HCT116 (cell line): Measurements from ENCODE around the gene ABCC9. TPM values are rescaled to one million over a fixed set of nuclear protein-coding genes. Genes with fewer than 3 reads are reported as not detected.

Source experiments
- ATAC-seq: fragments of 200-7000 bp; cut with Tn5 transposase; 2 replicates; pipeline ENCODE4 v1.9.1; 2020; ENCODE audit warnings: mild to moderate bottlenecking, moderate library complexity
- BruUV-seq: library from RNA; stranded (reverse); fragments of 400-500 nt; replicated peaks from 2 replicates; lab custom pipeline; 2021; lab: Mats Ljungman, UMichigan
- CTCF ChIA-PET: fragments of 300-600 bp; sonication (Branson Sonifier 250); formaldehyde crosslinking; loops from one replicate; lab custom pipeline; 2021; ENCODE audit warnings: antibody characterized with exemption; lab: Charles Lee
- POLR2A ChIA-PET: fragments of 300-600, 350-600 bp; sonication (Branson Sonifier 250); formaldehyde crosslinking; loops from one replicate; lab custom pipeline; 2021; ENCODE audit warnings: antibody characterized with exemption; lab: Charles Lee
- RAD21 ChIA-PET, 2 experiments: fragments of 300-600 bp; sonication (Branson Sonifier 250); formaldehyde crosslinking; loops; one replicate each; lab custom pipeline; 2023; ENCODE audit warnings: low total read pairs in 2 of 2; ENCODE audit not compliant: uncharacterized antibody in 2 of 2, unreplicated experiment in 2 of 2, low non-redundant PET in 1 of 2; lab: Charles Lee
- DNase-seq: peaks from one replicate; pipeline ENCODE4 v3.0.0-alpha.2; 2010; ENCODE audit warnings: low read depth, low spot score
- H2AFZ ChIP-seq: fragments of 200-600 bp; shearing (Covaris generic), sonication (generic); 2 replicates; pipeline ENCODE4 v1.6.1; 2017; ENCODE audit warnings: low read depth, mixed run types, mixed read lengths, antibody characterized with exemption, low read length; ENCODE audit not compliant: poor library complexity, severe bottlenecking
- H3K27ac ChIP-seq: 2 replicates; pipeline ENCODE4 v1.5.1; 2012; ENCODE audit warnings: low read depth, low read length
- H3K27me3 ChIP-seq: fragments of 200-600 bp; sonication (generic); 2 replicates; pipeline ENCODE4 v1.6.1; 2016; ENCODE audit warnings: mixed run types, low read length, mixed read lengths; ENCODE audit not compliant: insufficient read depth
- H3K36me3 ChIP-seq, 2 experiments: fragments of 200-500 bp in 1 of 2; fragments of 200-600 bp in 1 of 2; sonication (Bioruptor generic) in 1 of 2; sonication (generic) in 1 of 2; 2 replicates each; pipeline versions ENCODE4 v1.5.1 to v1.6.1; 2014 to 2016; ENCODE audit warnings: low read length in 2 of 2, inconsistent platforms in 1 of 2, mixed read lengths in 1 of 2, mixed run types in 1 of 2; ENCODE audit not compliant: insufficient read depth in 2 of 2, control insufficient read depth in 1 of 2
- H3K4me1 ChIP-seq, 2 experiments: fragments of 200-600 bp in 1 of 2; sonication (generic) in 1 of 2; 2 replicates each; pipeline versions ENCODE4 v1.5.1 to v1.6.1; 2012 to 2017; ENCODE audit warnings: low read length in 2 of 2, inconsistent platforms in 1 of 2, mild to moderate bottlenecking in 1 of 2, mixed read lengths in 1 of 2, mixed run types in 1 of 2, moderate library complexity in 1 of 2; ENCODE audit not compliant: insufficient read depth in 2 of 2, control insufficient read depth in 1 of 2
- H3K4me2 ChIP-seq: fragments of 200-600 bp; sonication (generic); 2 replicates; pipeline ENCODE4 v1.6.1; 2017; ENCODE audit warnings: mixed run types, low read length, mixed read lengths
- H3K4me3 ChIP-seq, 2 experiments: fragments of 200-600 bp in 1 of 2; sonication (generic) in 1 of 2; replicated peaks in 1 of 2; 2 replicates each; pipeline ENCODE4 v1.5.1; 2011 to 2016; ENCODE audit warnings: low read length in 2 of 2, control low read depth in 1 of 2, low read depth in 1 of 2, mild to moderate bottlenecking in 1 of 2, mixed read lengths in 1 of 2, mixed run types in 1 of 2
- H3K79me2 ChIP-seq: fragments of 200-600 bp; sonication (generic); 2 replicates; pipeline ENCODE4 v1.6.1; 2017; ENCODE audit warnings: mild to moderate bottlenecking, mixed run types, low read length, moderate library complexity, mixed read lengths; ENCODE audit not compliant: insufficient read depth
- H3K9ac ChIP-seq: fragments of 200-600 bp; sonication (generic); 2 replicates; pipeline ENCODE4 v1.6.1; 2016; ENCODE audit warnings: low read length, mixed read lengths
- H3K9me2 ChIP-seq: fragments of 200-600 bp; sonication (generic), shearing (Covaris generic); 2 replicates; pipeline ENCODE4 v1.6.1; 2017; ENCODE audit warnings: mixed run types, mild to moderate bottlenecking, moderate library complexity; ENCODE audit not compliant: insufficient read depth
- H3K9me3 ChIP-seq, 2 experiments: fragments of 200-500 bp in 1 of 2; fragments of 200-600 bp in 1 of 2; sonication (Bioruptor generic) in 1 of 2; sonication (generic) in 1 of 2; 2 replicates each; pipeline ENCODE4 v1.6.1; 2014 to 2017; ENCODE audit warnings: low read length in 2 of 2, mixed read lengths in 2 of 2, inconsistent platforms in 1 of 2, low read depth in 1 of 2, mild to moderate bottlenecking in 1 of 2, mixed run types in 1 of 2, moderate library complexity in 1 of 2; ENCODE audit not compliant: control insufficient read depth in 1 of 2, insufficient read depth in 1 of 2
- H4K20me1 ChIP-seq: fragments of 200-600 bp; sonication (generic), shearing (Covaris generic); 2 replicates; pipeline ENCODE4 v1.6.1; 2017; ENCODE audit warnings: mixed run types, mild to moderate bottlenecking, moderate library complexity; ENCODE audit not compliant: insufficient read depth
- ATF3 ChIP-seq: IDR thresholded peaks from 2 replicates; pipeline ENCODE4 v1.6.1; 2012
- CBX3 ChIP-seq: IDR thresholded peaks from 2 replicates; pipeline ENCODE4 v1.6.1; 2012; ENCODE audit warnings: low read depth
- CEBPB ChIP-seq: IDR thresholded peaks from 2 replicates; pipeline ENCODE4 v1.6.1; 2012; ENCODE audit warnings: low read depth
- EGR1 ChIP-seq: IDR thresholded peaks from 2 replicates; pipeline ENCODE4 v1.6.1; 2012; ENCODE audit warnings: low read depth
- ELF1 ChIP-seq: IDR thresholded peaks from 2 replicates; pipeline ENCODE4 v1.6.1; 2012; ENCODE audit warnings: low read depth, borderline replicate concordance
- EZH2 ChIP-seq: fragments of 200-600 bp; sonication (generic); IDR thresholded peaks from 2 replicates; pipeline ENCODE4 v1.6.1; 2017; ENCODE audit warnings: antibody characterized with exemption, mixed run types
- EZH2phosphoT487 ChIP-seq: fragments of 200-600 bp; IDR thresholded peaks from 2 replicates; pipeline ENCODE4 v1.6.1; 2018; ENCODE audit warnings: antibody characterized with exemption, borderline replicate concordance
- FOSL1 ChIP-seq: IDR thresholded peaks from 2 replicates; pipeline ENCODE4 v1.6.1; 2012; ENCODE audit warnings: low read depth
- JUND ChIP-seq: IDR thresholded peaks from 2 replicates; pipeline ENCODE4 v1.6.1; 2012
- MAX ChIP-seq: IDR thresholded peaks from 2 replicates; pipeline ENCODE4 v1.6.1; 2012
- POLR2A ChIP-seq: IDR thresholded peaks from 2 replicates; pipeline ENCODE4 v1.7.0; 2011; ENCODE audit warnings: borderline replicate concordance; ENCODE audit not compliant: insufficient read depth, insufficient read length; ENCODE audit errors: extremely low read depth
- RAD21 ChIP-seq: IDR thresholded peaks from 2 replicates; pipeline ENCODE4 v1.6.1; 2012; ENCODE audit warnings: low read depth, mild to moderate bottlenecking
- REST ChIP-seq: IDR thresholded peaks from 2 replicates; pipeline ENCODE4 v1.6.1; 2012; ENCODE audit warnings: low read depth
- SIN3A ChIP-seq: IDR thresholded peaks from 2 replicates; pipeline ENCODE4 v1.6.1; 2012; ENCODE audit warnings: low read depth
- SP1 ChIP-seq: IDR thresholded peaks from 2 replicates; pipeline ENCODE4 v1.6.1; 2012; ENCODE audit warnings: low read depth
- SRF ChIP-seq: IDR thresholded peaks from 2 replicates; pipeline ENCODE4 v1.6.1; 2012; ENCODE audit warnings: low read depth
- TCF7L2 ChIP-seq: IDR thresholded peaks from 2 replicates; pipeline ENCODE4 v1.7.0; 2011; ENCODE audit warnings: borderline replicate concordance, inconsistent platforms; ENCODE audit not compliant: insufficient read depth, insufficient read length; ENCODE audit errors: extremely low read depth
- ZFX ChIP-seq: fragments of 450-650 bp; IDR thresholded peaks from 2 replicates; pipeline ENCODE4 v1.6.1; 2017
- intact Hi-C: fragments of 100-400 bp; cut with micrococcal nuclease; formaldehyde crosslinking; loops from 2 replicates; pipeline ENCODE4 v1.10.0; 2022
- total RNA-seq: library from RNA; stranded (reverse); gene quantifications from one replicate; pipeline ENCODE4 v1.2.1, GENCODE V29; 2021; ENCODE audit not compliant: unreplicated experiment
- TF ChIP-seq, protein P1 (sequence below), 3 experiments: fragments of 200-600 bp in 1 of 3; sonication (generic) in 1 of 3; IDR thresholded peaks in 2 of 3; conservative IDR thresholded peaks in 1 of 3; 2 replicates each; pipeline ENCODE4 v1.5.1; 2012 to 2017; ENCODE audit warnings: low read depth in 2 of 3, low read length in 2 of 3, antibody characterized with exemption in 1 of 3, borderline replicate concordance in 1 of 3, control low read depth in 1 of 3, mild to moderate bottlenecking in 1 of 3, mixed read lengths in 1 of 3, mixed run types in 1 of 3, moderate library complexity in 1 of 3; ENCODE audit not compliant: insufficient read depth in 1 of 3

ABCC9 gene
- total RNA-seq, 1 experiment from 2014 or later, result 0.05 TPM

DNA sequence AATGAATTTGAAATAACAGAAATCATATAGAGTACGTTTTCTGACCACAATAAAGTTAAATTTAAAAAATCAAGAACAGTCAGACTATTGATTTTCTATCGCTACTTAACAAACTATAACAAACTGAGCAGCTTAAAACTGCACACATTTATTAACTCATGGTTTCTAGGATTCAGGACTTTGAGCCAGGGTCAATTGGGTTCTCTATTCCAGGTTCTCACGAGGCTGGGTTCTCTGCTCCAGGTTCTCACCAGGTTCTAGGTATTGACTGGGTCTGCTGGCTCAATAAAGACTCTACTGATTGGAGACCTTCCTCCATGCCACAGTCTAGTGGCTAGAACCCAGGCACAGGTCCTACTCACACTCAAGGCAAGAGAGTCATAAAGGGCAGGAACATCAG, 22.8 kb downstream of the ABCC9 start:
- H3K9me3 ChIP-seq, result no peaks in the 10 kb centered on the region
- TF ChIP-seq SRF, result no peak
- no peak for TF ChIP-seq ELF1
- TF ChIP-seq JUND, result no peak
- no peak for TF ChIP-seq EZH2
- no peak for TF ChIP-seq CEBPB
- TF ChIP-seq EZH2phosphoT487, result no peak
- TF ChIP-seq POLR2A, result no peak
- TF ChIP-seq TCF7L2, result no peak
- TF ChIP-seq, protein P1, sequence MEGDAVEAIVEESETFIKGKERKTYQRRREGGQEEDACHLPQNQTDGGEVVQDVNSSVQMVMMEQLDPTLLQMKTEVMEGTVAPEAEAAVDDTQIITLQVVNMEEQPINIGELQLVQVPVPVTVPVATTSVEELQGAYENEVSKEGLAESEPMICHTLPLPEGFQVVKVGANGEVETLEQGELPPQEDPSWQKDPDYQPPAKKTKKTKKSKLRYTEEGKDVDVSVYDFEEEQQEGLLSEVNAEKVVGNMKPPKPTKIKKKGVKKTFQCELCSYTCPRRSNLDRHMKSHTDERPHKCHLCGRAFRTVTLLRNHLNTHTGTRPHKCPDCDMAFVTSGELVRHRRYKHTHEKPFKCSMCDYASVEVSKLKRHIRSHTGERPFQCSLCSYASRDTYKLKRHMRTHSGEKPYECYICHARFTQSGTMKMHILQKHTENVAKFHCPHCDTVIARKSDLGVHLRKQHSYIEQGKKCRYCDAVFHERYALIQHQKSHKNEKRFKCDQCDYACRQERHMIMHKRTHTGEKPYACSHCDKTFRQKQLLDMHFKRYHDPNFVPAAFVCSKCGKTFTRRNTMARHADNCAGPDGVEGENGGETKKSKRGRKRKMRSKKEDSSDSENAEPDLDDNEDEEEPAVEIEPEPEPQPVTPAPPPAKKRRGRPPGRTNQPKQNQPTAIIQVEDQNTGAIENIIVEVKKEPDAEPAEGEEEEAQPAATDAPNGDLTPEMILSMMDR (IDR thresholded peaks at IDR 0.05 in 2 of 3, conservative IDR thresholded peaks at IDR 0.05 in 1 of 3; ENCODE audit: borderline replicate concordance in 1 of 3, insufficient read depth in 1 of 3, low read depth in 2 of 3, low read length in 2 of 3), result no peak
- no peak for TF ChIP-seq RAD21
- no peak for TF ChIP-seq REST
- no peak for TF ChIP-seq MAX
- no peak for TF ChIP-seq ZFX
- no peak for TF ChIP-seq ATF3
- no peak for TF ChIP-seq SP1
- TF ChIP-seq SIN3A, result no peak
- TF ChIP-seq CBX3, result no peak
- no peak for TF ChIP-seq EGR1
- TF ChIP-seq FOSL1, result no peak
- TF ChIP-seq, all 23 proteins: peak for 0
- Histone ChIP-seq H3K27ac (no peak overlapping the region), H3K9me2 (no peaks in the 10 kb centered on the region), H3K36me3 (no peaks in the 10 kb centered on the region), H3K4me2 (no peak overlapping the region), H3K79me2 (no peaks in the 10 kb centered on the region), H3K27me3 (no peaks in the 10 kb centered on the region), H3K9ac (no peak overlapping the region), H4K20me1 (no peaks in the 10 kb centered on the region), H2AFZ (no peak overlapping the region), H3K4me3 (no peak overlapping the region), H3K4me1 (no peaks in the 10 kb centered on the region)
- DNase-seq (no peak), ATAC-seq (no peak)
- ChIA-PET RAD21 (no interaction called here), POLR2A (no interaction called here), CTCF (no interaction called here)
- intact Hi-C loops, result no loop called here
- no TSS peak for BruUV-seq
